ENCODE results near the gene APP.

- TF ChIP-seq CTCF (IDR thresholded peaks at IDR 0.05) (no peak), ZFX (IDR thresholded peaks at IDR 0.05; ENCODE audit: borderline replicate concordance) (no peak)
These were observed 226.5 kb downstream of the APP start for GRCh38 chr21:25944082-25944481.

Data from 22Rv1 (cell line).